Liver (tissue), 9 donors: ENCODE results near the gene TRIML1. TPM values are rescaled to one million over a fixed set of nuclear protein-coding genes. Genes with fewer than 3 reads are reported as not detected.

Experiments
- DNase-seq: peaks from one replicate; pipeline ENCODE4 v3.0.0-alpha.2; 2017; ENCODE audit warnings: low spot score
- H3K27ac ChIP-seq, 2 donors: one replicate each; pipeline ENCODE4 v1.7.0; 2013; ENCODE audit warnings: inconsistent platforms in 2 of 2, low read length in 2 of 2, control low read depth in 1 of 2, low read depth in 1 of 2, mild to moderate bottlenecking in 1 of 2
- H3K27me3 ChIP-seq, 4 donors: one replicate each; pipeline versions ENCODE4 v1.6.1 to v1.7.0; 2013; ENCODE audit warnings: low read length in 3 of 4, inconsistent platforms in 1 of 4, mild to moderate bottlenecking in 1 of 4, moderate library complexity in 1 of 4; ENCODE audit not compliant: control insufficient read depth in 4 of 4, insufficient read depth in 4 of 4
- H3K36me3 ChIP-seq, 4 donors: one replicate each; pipeline versions ENCODE4 v1.6.1 to v1.7.0; 2013; ENCODE audit warnings: low read length in 3 of 4, mild to moderate bottlenecking in 3 of 4, low read depth in 1 of 4, moderate library complexity in 1 of 4; ENCODE audit not compliant: control insufficient read depth in 4 of 4, insufficient read depth in 3 of 4
- H3K4me1 ChIP-seq, 4 donors: one replicate each; pipeline versions ENCODE4 v1.6.1 to v1.7.0; 2013; ENCODE audit warnings: low read length in 3 of 4, mild to moderate bottlenecking in 3 of 4, moderate library complexity in 1 of 4; ENCODE audit not compliant: control insufficient read depth in 4 of 4, insufficient read depth in 4 of 4
- H3K4me3 ChIP-seq, 3 donors: one replicate each; pipeline versions ENCODE4 v1.6.1 to v1.7.0; 2013; ENCODE audit warnings: low read length in 3 of 3, control low read depth in 1 of 3, low read depth in 1 of 3, mild to moderate bottlenecking in 1 of 3
- H3K9ac ChIP-seq, 2 donors: one replicate each; pipeline ENCODE4 v1.7.0; 2013; ENCODE audit warnings: low read length in 2 of 2, mild to moderate bottlenecking in 2 of 2, moderate library complexity in 2 of 2, control low read depth in 1 of 2, low read depth in 1 of 2
- H3K9me3 ChIP-seq, 4 donors: one replicate each; pipeline versions ENCODE4 v1.6.1 to v1.7.0; 2013; ENCODE audit warnings: low read length in 3 of 4; ENCODE audit not compliant: control insufficient read depth in 4 of 4
- EGR1 ChIP-seq, 2 donors: IDR thresholded peaks; 2 replicates each; pipeline ENCODE4 v1.6.1; 2016 to 2018; ENCODE audit warnings: antibody characterized with exemption in 2 of 2, low read depth in 2 of 2
- FOXA1 ChIP-seq: IDR thresholded peaks from 2 replicates; pipeline ENCODE4 v1.6.1; 2016; ENCODE audit warnings: antibody characterized with exemption
- GABPA ChIP-seq, 2 donors: IDR thresholded peaks in 1 of 2; conservative IDR thresholded peaks in 1 of 2; 2 replicates each; pipeline ENCODE4 v1.6.1; 2016; ENCODE audit warnings: antibody characterized with exemption in 2 of 2, mild to moderate bottlenecking in 1 of 2, moderate library complexity in 1 of 2
- HNF4G ChIP-seq: IDR thresholded peaks from 2 replicates; pipeline ENCODE4 v1.6.1; 2016; ENCODE audit warnings: antibody characterized with exemption
- JUND ChIP-seq, 2 donors: IDR thresholded peaks; 2 replicates each; pipeline ENCODE4 v1.6.1; 2016; ENCODE audit warnings: antibody characterized with exemption in 2 of 2
- RAD21 ChIP-seq, 2 donors: IDR thresholded peaks; 2 replicates each; pipeline ENCODE4 v1.6.1; 2016; ENCODE audit warnings: antibody characterized with exemption in 2 of 2, mild to moderate bottlenecking in 2 of 2
- RXRA ChIP-seq, 2 donors: IDR thresholded peaks; 2 replicates each; pipeline ENCODE4 v1.6.1; 2017 to 2018; ENCODE audit warnings: antibody characterized with exemption in 2 of 2, mild to moderate bottlenecking in 1 of 2
- SP1 ChIP-seq: IDR thresholded peaks from 2 replicates; pipeline ENCODE4 v1.6.1; 2018; ENCODE audit warnings: antibody characterized with exemption, mild to moderate bottlenecking
- TAF1 ChIP-seq: conservative IDR thresholded peaks from 2 replicates; pipeline ENCODE4 v1.6.1; 2016; ENCODE audit warnings: antibody characterized with exemption, mild to moderate bottlenecking
- YY1 ChIP-seq: IDR thresholded peaks from 2 replicates; pipeline ENCODE4 v1.6.1; 2016; ENCODE audit warnings: antibody characterized with exemption, mild to moderate bottlenecking
- WGBS: extraction: QIAGEN DNeasy Blood & Tissue Kit; methylation state at CpG from one replicate; pipeline ENCODE4 v1.1.7; 2013; 5-methylcytosine and 5-hydroxymethylcytosine counted together
- polyA plus RNA-seq, 2 donors: library from polyadenylated mRNA; stranded (reverse) in 1 of 2; unstranded in 1 of 2; fragments of 200-250 nt in 1 of 2; fragments of >200 nt in 1 of 2; fragmentation: Nextera tagmentation in 1 of 2; extraction: Ambion mirVana in 1 of 2; gene quantifications; one replicate each; pipeline versions ENCODE4 v1.2.1 to v1.2.3, GENCODE V29; 2013 to 2015
- total RNA-seq, 2 donors: library from RNA; depleted of rRNA; stranded (reverse); fragments of >200 nt; gene quantifications; one replicate each; pipeline ENCODE4 v1.2.3, GENCODE V29; 2014
- TF ChIP-seq, protein P1 (sequence below): IDR thresholded peaks from 2 replicates; pipeline ENCODE4 v1.6.1; 2016; ENCODE audit warnings: antibody characterized with exemption, mild to moderate bottlenecking
- TF ChIP-seq, protein P2 (sequence below): IDR thresholded peaks from 2 replicates; pipeline ENCODE4 v1.6.1; 2016; ENCODE audit warnings: antibody characterized with exemption
- TF ChIP-seq, protein P3 (sequence below): IDR thresholded peaks from 2 replicates; pipeline ENCODE4 v1.6.1; 2016; ENCODE audit warnings: antibody characterized with exemption
- TF ChIP-seq, protein P4 (sequence below): IDR thresholded peaks from 2 replicates; pipeline ENCODE4 v1.6.1; 2016; ENCODE audit warnings: antibody characterized with exemption
- TF ChIP-seq, protein P5 (sequence below): fragments of 150-350 bp; IDR thresholded peaks from 2 replicates; pipeline ENCODE4 v1.5.1; 2017; ENCODE audit warnings: improper control_type of control experiment, low read depth, low read length; ENCODE audit not compliant: missing input control
- donor health status: healthy.
- donor health status: healthy.
- donor health status: healthy.
- donor health status: healthy.
- donor health status: healthy.

Gene TRIML1
- total and polyA plus RNA-seq, 4 donors: not detected

DNA sequence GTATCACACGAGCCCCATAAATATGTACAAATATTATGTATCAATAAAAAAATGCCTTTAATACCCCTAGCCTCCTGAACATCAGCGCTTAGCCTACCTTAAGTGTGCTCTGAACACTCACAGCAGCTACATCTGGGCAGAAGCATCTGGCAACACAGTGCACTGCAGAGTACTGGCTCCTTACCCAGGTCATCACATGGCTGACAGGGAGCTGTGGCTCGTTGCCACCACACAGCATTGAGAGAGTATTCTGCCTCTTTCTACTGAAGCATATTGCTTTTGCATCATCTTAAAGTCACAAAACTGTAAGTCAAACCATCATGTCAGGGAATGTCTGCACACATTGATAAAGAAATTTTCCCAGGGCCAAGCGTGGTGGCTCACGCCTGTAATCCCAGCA is 55.2 kb downstream of the TRIML1 start:
- DNase-seq: no peak
- Histone ChIP-seq H3K27me3 (no peaks in the 10 kb centered on the region), H3K27ac (no peak overlapping the region), H3K9ac (no peak overlapping the region), H3K36me3 (no peaks in the 10 kb centered on the region), H3K4me1 (no peaks in the 10 kb centered on the region), H3K4me3 (no peak overlapping the region), H3K9me3 (peaks cover 0 to 4% (median 0%) of the 10 kb centered on the region in 4 donors)
- TF ChIP-seq HNF4G (no peak), SP1 (no peak), FOXA1 (no peak), JUND (IDR thresholded peaks at IDR 0.05) (no peak), EGR1 (IDR thresholded peaks at IDR 0.05; ENCODE audit: low read depth in 2 of 2) (no peak)
- TF ChIP-seq, protein P1, sequence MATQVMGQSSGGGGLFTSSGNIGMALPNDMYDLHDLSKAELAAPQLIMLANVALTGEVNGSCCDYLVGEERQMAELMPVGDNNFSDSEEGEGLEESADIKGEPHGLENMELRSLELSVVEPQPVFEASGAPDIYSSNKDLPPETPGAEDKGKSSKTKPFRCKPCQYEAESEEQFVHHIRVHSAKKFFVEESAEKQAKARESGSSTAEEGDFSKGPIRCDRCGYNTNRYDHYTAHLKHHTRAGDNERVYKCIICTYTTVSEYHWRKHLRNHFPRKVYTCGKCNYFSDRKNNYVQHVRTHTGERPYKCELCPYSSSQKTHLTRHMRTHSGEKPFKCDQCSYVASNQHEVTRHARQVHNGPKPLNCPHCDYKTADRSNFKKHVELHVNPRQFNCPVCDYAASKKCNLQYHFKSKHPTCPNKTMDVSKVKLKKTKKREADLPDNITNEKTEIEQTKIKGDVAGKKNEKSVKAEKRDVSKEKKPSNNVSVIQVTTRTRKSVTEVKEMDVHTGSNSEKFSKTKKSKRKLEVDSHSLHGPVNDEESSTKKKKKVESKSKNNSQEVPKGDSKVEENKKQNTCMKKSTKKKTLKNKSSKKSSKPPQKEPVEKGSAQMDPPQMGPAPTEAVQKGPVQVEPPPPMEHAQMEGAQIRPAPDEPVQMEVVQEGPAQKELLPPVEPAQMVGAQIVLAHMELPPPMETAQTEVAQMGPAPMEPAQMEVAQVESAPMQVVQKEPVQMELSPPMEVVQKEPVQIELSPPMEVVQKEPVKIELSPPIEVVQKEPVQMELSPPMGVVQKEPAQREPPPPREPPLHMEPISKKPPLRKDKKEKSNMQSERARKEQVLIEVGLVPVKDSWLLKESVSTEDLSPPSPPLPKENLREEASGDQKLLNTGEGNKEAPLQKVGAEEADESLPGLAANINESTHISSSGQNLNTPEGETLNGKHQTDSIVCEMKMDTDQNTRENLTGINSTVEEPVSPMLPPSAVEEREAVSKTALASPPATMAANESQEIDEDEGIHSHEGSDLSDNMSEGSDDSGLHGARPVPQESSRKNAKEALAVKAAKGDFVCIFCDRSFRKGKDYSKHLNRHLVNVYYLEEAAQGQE: no peak
- TF ChIP-seq, protein P2, sequence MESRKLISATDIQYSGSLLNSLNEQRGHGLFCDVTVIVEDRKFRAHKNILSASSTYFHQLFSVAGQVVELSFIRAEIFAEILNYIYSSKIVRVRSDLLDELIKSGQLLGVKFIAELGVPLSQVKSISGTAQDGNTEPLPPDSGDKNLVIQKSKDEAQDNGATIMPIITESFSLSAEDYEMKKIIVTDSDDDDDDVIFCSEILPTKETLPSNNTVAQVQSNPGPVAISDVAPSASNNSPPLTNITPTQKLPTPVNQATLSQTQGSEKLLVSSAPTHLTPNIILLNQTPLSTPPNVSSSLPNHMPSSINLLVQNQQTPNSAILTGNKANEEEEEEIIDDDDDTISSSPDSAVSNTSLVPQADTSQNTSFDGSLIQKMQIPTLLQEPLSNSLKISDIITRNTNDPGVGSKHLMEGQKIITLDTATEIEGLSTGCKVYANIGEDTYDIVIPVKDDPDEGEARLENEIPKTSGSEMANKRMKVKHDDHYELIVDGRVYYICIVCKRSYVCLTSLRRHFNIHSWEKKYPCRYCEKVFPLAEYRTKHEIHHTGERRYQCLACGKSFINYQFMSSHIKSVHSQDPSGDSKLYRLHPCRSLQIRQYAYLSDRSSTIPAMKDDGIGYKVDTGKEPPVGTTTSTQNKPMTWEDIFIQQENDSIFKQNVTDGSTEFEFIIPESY: no peak
- TF ChIP-seq, protein P3, sequence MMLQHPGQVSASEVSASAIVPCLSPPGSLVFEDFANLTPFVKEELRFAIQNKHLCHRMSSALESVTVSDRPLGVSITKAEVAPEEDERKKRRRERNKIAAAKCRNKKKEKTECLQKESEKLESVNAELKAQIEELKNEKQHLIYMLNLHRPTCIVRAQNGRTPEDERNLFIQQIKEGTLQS: no peak
- WGBS: 82% methylated on average over 5 of the region's 5 CpGs

DNA sequence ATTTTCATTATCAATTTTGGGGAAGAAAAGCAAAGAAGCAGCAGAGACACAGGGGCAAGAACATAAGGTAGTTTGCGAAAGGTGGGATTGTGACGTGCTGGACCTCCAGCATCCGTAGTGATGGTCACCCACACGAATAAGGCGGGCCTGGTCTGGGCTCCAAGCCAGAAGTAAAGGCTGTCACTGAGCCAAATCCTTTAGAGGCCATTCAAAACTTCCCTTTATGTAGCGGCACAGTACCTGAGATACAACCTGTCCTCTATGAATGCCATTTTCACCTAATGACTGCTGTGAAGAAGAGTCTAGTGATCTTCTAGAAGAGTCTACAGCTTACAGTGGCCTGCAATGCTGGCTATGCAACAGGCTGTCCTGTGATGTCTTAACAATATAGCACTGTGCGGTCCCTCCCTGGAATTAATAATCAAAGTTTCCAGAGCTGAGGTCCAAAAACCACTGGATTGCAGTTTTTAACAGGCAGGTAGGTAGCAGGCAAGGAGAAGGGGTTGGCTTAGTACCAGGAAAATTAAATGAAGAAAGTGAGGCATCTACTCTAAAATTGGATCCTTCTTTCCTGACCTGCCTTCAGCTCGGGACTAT is 56.2 kb downstream of the TRIML1 start:
- TF ChIP-seq FOXA1 (no peak), RXRA (IDR thresholded peaks at IDR 0.05) (no peak), YY1 (no peak), GABPA (IDR thresholded peaks at IDR 0.05 in 1 of 2, conservative IDR thresholded peaks at IDR 0.05 in 1 of 2) (no peak), SP1 (no peak), TAF1 (no peak), RAD21 (IDR thresholded peaks at IDR 0.05) (no peak)
- TF ChIP-seq, protein P4, sequence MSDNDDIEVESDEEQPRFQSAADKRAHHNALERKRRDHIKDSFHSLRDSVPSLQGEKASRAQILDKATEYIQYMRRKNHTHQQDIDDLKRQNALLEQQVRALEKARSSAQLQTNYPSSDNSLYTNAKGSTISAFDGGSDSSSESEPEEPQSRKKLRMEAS: no peak
- TF ChIP-seq, protein P5, sequence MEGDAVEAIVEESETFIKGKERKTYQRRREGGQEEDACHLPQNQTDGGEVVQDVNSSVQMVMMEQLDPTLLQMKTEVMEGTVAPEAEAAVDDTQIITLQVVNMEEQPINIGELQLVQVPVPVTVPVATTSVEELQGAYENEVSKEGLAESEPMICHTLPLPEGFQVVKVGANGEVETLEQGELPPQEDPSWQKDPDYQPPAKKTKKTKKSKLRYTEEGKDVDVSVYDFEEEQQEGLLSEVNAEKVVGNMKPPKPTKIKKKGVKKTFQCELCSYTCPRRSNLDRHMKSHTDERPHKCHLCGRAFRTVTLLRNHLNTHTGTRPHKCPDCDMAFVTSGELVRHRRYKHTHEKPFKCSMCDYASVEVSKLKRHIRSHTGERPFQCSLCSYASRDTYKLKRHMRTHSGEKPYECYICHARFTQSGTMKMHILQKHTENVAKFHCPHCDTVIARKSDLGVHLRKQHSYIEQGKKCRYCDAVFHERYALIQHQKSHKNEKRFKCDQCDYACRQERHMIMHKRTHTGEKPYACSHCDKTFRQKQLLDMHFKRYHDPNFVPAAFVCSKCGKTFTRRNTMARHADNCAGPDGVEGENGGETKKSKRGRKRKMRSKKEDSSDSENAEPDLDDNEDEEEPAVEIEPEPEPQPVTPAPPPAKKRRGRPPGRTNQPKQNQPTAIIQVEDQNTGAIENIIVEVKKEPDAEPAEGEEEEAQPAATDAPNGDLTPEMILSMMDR: no peak
- TF ChIP-seq, protein P1: no peak
- H3K27me3 ChIP-seq: no peaks in the 10 kb centered on the region
- no peak for DNase-seq
- WGBS: 72% methylated on average over 8 of the region's 8 CpGs
- H3K9me3 ChIP-seq: peaks cover 0 to 4% (median 0%) of the 10 kb centered on the region in 4 donors
- H3K27ac ChIP-seq: no peak overlapping the region
- no peaks in the 10 kb centered on the region for H3K4me1 ChIP-seq
- no peaks in the 10 kb centered on the region for H3K36me3 ChIP-seq
- H3K9ac ChIP-seq: no peak overlapping the region
- no peak overlapping the region for H3K4me3 ChIP-seq
